Smooth muscle cell (in vitro differentiated cells): ENCODE measurements around the gene FTSJ1. TPM values are rescaled to one million over a fixed set of nuclear protein-coding genes. Genes with fewer than 3 reads are reported as not detected.

Experiments used
- DNase-seq: peaks from one replicate; lab custom pipeline; 2025; ENCODE audit not compliant: unreplicated experiment; lab: John Stamatoyannopoulos, UW
- H2AFZ ChIP-seq: fragments of 200-600 bp; sonication (generic); 2 replicates; pipeline ENCODE4 v1.6.0; 2016; ENCODE audit warnings: antibody characterized with exemption, low read depth, mild to moderate bottlenecking
- H3F3A ChIP-seq: fragments of 200-600 bp; sonication (generic); 2 replicates; pipeline ENCODE4 v1.6.0; 2017; ENCODE audit warnings: antibody characterized with exemption, low read depth
- H3K27ac ChIP-seq: fragments of 200-600 bp; sonication (generic); 2 replicates; pipeline ENCODE4 v1.5.1; 2016; ENCODE audit warnings: low read depth, mild to moderate bottlenecking
- H3K27me3 ChIP-seq: fragments of 200-600 bp; sonication (generic); 2 replicates; pipeline ENCODE4 v1.6.1; 2016; ENCODE audit warnings: low read depth, mild to moderate bottlenecking
- H3K36me3 ChIP-seq: fragments of 200-600 bp; sonication (generic); 2 replicates; pipeline ENCODE4 v1.5.1; 2016; ENCODE audit warnings: low read depth
- H3K4me1 ChIP-seq: fragments of 200-600 bp; sonication (generic); 2 replicates; pipeline ENCODE4 v1.5.1; 2016; ENCODE audit warnings: low read depth
- H3K4me2 ChIP-seq: fragments of 200-600 bp; sonication (generic); 2 replicates; pipeline ENCODE4 v1.6.0; 2016; ENCODE audit warnings: mild to moderate bottlenecking
- H3K4me3 ChIP-seq: fragments of 200-600 bp; sonication (generic); 2 replicates; pipeline ENCODE4 v1.5.1; 2016; ENCODE audit warnings: mild to moderate bottlenecking
- H3K79me2 ChIP-seq: fragments of 200-600 bp; sonication (generic); 2 replicates; pipeline ENCODE4 v1.6.0; 2016; ENCODE audit warnings: low read depth, mild to moderate bottlenecking
- H3K9ac ChIP-seq: fragments of 200-600 bp; sonication (generic); 2 replicates; pipeline ENCODE4 v1.6.0; 2016; ENCODE audit warnings: low read depth
- H3K9me3 ChIP-seq: fragments of 200-600 bp; sonication (generic); replicated peaks from 2 replicates; pipeline ENCODE4 v1.5.1; 2016; ENCODE audit warnings: low read depth
- H4K20me1 ChIP-seq: fragments of 200-600 bp; sonication (generic); 2 replicates; pipeline ENCODE4 v1.6.0; 2016; ENCODE audit warnings: low read depth
- WGBS: methylation state at CpG from one replicate; pipeline ENCODE4 v1.1.7; 2016; ENCODE audit warnings: low lambda C conversion rate; 5-methylcytosine and 5-hydroxymethylcytosine counted together
- polyA plus RNA-seq: library from polyadenylated mRNA; unstranded; fragments of >200 nt; fragmentation: Nextera tagmentation; extraction: Ambion mirVana; gene quantifications from 2 replicates; pipeline ENCODE4 v1.2.1, GENCODE V29; 2016
- total RNA-seq: library from RNA; depleted of rRNA; stranded (reverse); fragments of >200 nt; gene quantifications from 2 replicates; pipeline ENCODE4 v1.2.3, GENCODE V29; 2014
- TF ChIP-seq, protein P1 (sequence below): fragments of 200-600 bp; sonication (generic); IDR thresholded peaks from 2 replicates; pipeline ENCODE4 v1.5.1; 2017; ENCODE audit warnings: borderline replicate concordance, mild to moderate bottlenecking, antibody characterized with exemption; ENCODE audit not compliant: insufficient read depth, poor library complexity, severe bottlenecking

Gene FTSJ1
- total and polyA plus RNA-seq, 2 experiments from 2014 or later, result 60.6 to 80.8 TPM

DNA sequence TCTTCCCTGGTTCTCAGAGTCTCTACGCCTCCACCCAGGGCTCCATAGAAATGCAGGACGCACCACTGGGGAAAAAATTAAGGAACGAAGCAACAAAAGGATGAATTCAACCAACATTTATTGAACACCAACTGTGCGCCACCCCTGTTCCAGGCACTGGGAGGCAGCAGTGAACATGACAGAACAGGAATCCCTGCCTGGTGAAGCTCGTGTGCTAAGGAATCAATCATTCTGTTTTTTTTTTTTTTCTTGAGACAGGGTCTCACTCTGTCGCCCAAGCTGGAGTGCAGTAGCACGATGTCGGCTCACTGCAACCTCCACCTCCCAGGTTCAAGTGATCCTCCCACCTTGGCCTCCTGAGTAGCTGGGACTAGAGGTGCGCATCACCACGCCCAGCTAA lies 1.9 kb upstream of the FTSJ1 start:
- 79% methylated on average over 10 of the region's 10 CpGs for WGBS
- H3K4me2 ChIP-seq, result no peak overlapping the region
- H3K27ac ChIP-seq, result no peak overlapping the region

DNA sequence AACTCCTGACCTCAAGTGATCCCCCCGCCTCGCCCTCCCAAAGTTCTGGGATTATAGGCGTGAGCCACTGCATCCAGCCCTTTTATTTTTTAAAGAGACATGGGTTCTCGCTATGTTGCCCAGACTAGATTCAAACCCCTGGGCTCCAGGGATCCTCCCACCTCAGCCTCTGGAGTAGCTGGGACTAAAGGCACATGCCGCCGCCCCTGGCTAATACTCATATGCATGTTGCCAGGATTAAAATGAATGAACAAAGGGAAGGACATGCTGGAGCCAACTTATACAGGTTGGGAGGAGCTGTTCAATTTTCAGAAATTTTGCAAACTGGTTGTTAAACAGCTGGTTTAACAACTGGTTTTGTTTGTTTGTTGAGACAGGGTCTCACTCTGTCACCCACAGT lies 1.4 kb upstream of the FTSJ1 start:
- Histone ChIP-seq H3K9me3 (no peaks in the 10 kb centered on the region), H3K36me3 (no peaks in the 10 kb centered on the region), H3K9ac (no peak overlapping the region), H3K79me2 (peaks cover 23% of the 10 kb centered on the region), H3F3A (no peaks in the 10 kb centered on the region), H3K27me3 (no peaks in the 10 kb centered on the region), H4K20me1 (no peaks in the 10 kb centered on the region), H3K4me2 (peak overlapping the region; percentile 86), H3K4me3 (no peak overlapping the region), H3K4me1 (no peaks in the 10 kb centered on the region), H2AFZ (no peak overlapping the region), H3K27ac (no peak overlapping the region)
- WGBS, result 87% methylated on average over 6 of the region's 6 CpGs
- TF ChIP-seq, protein P1, sequence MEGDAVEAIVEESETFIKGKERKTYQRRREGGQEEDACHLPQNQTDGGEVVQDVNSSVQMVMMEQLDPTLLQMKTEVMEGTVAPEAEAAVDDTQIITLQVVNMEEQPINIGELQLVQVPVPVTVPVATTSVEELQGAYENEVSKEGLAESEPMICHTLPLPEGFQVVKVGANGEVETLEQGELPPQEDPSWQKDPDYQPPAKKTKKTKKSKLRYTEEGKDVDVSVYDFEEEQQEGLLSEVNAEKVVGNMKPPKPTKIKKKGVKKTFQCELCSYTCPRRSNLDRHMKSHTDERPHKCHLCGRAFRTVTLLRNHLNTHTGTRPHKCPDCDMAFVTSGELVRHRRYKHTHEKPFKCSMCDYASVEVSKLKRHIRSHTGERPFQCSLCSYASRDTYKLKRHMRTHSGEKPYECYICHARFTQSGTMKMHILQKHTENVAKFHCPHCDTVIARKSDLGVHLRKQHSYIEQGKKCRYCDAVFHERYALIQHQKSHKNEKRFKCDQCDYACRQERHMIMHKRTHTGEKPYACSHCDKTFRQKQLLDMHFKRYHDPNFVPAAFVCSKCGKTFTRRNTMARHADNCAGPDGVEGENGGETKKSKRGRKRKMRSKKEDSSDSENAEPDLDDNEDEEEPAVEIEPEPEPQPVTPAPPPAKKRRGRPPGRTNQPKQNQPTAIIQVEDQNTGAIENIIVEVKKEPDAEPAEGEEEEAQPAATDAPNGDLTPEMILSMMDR, result no peak
- DNase-seq, result no peak

More for the DNA sequence above, 1.9 kb upstream of the FTSJ1 start:
- H3K27me3 ChIP-seq, result no peaks in the 10 kb centered on the region
- H2AFZ ChIP-seq, result no peak overlapping the region
- no peaks in the 10 kb centered on the region for H4K20me1 ChIP-seq
- H3K79me2 ChIP-seq, result peaks cover 23% of the 10 kb centered on the region
- no peaks in the 10 kb centered on the region for H3K36me3 ChIP-seq
- H3K9ac ChIP-seq, result no peak overlapping the region
- H3K4me3 ChIP-seq, result no peak overlapping the region
- no peak for DNase-seq
- H3F3A ChIP-seq, result no peaks in the 10 kb centered on the region
- H3K9me3 ChIP-seq, result no peaks in the 10 kb centered on the region
- no peaks in the 10 kb centered on the region for H3K4me1 ChIP-seq
- TF ChIP-seq, protein P1, result no peak

DNA sequence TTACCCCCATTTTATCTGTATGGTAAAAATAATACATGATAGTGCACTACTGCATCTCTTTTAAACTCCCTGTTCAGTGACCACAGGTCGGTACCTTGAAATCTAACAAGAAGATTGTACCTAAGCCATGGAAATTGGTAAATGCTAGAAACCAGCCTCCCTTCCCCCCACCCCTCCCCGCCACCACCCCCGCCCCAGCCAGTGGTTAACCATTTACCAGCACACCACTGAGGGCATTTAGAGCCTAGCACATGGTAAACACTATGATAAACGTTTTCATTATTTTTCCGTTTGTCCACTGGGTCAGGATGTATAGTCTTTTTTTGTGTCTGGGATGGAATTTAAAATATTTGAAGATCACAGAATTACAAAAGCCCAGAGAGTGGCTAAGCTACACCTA lies 703 bp upstream of the FTSJ1 start:
- Histone ChIP-seq H3K27ac (peak overlapping the region; percentile 61), H3K79me2 (peaks cover 23% of the 10 kb centered on the region), H3K9me3 (no peaks in the 10 kb centered on the region), H4K20me1 (no peaks in the 10 kb centered on the region), H3F3A (no peaks in the 10 kb centered on the region), H3K36me3 (no peaks in the 10 kb centered on the region), H3K9ac (peak overlapping the region; percentile 79), H3K4me3 (peak overlapping the region; percentile 73), H2AFZ (peak overlapping the region; percentile 68), H3K4me2 (peak overlapping the region; percentile 86), H3K27me3 (no peaks in the 10 kb centered on the region), H3K4me1 (no peaks in the 10 kb centered on the region)
- DNase-seq, result no peak
- TF ChIP-seq, protein P1, result no peak
- 37% methylated on average over 5 of the region's 5 CpGs for WGBS

DNA sequence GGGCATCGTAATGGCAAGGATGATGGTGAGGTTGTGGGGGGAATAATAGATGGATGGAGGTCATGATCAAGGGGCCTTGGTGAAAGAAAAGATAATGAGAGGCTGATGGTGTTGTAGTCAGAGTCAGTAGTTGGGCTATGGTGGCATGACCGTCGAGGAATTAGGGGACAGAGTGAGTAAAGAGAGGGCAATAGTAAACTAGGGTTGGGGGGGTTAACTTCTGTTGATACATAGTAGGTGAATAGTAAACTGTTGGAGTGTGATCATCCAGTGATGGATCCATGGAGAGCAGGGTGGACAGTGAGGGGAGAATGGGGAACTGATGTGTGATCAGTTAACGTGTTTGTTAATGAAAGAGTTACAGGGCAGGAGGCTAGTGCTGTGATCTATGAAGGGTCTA lies 920 bp downstream of the FTSJ1 start:
- TF ChIP-seq, protein P1, result no peak
- Histone ChIP-seq H3K27ac (no peak overlapping the region), H3K79me2 (peaks cover 23% of the 10 kb centered on the region), H3K4me2 (peak overlapping the region; percentile 86), H3K27me3 (no peaks in the 10 kb centered on the region), H3K36me3 (no peaks in the 10 kb centered on the region), H3K4me3 (peak overlapping the region; percentile 73), H3K4me1 (no peaks in the 10 kb centered on the region), H4K20me1 (no peaks in the 10 kb centered on the region), H2AFZ (no peak overlapping the region), H3K9me3 (no peaks in the 10 kb centered on the region), H3F3A (no peaks in the 10 kb centered on the region), H3K9ac (peak overlapping the region; percentile 79)
- no peak for DNase-seq
- 75% methylated on average over 4 of the region's 4 CpGs for WGBS
